WTC11 (cell line): ENCODE measurements around the gene CRYGS.

Source experiments
- GABPB1 ChIP-seq: sonication (generic); formaldehyde crosslinking; IDR thresholded peaks from 2 replicates; pipeline ENCODE4 v1.8.1; 2023; ENCODE audit warnings: mild to moderate bottlenecking, missing genetic modification reagents
- JAZF1 ChIP-seq: fragments of 250-450 bp; sonication (Bioruptor Pico); IDR thresholded peaks from 2 replicates; pipeline ENCODE4 v1.9.0; 2021; ENCODE audit warnings: moderate library complexity, mild to moderate bottlenecking, inconsistent platforms
- TCF7 ChIP-seq: sonication (generic); formaldehyde crosslinking; IDR thresholded peaks from 2 replicates; pipeline ENCODE4 v1.8.0; 2022; ENCODE audit warnings: mild to moderate bottlenecking, low read depth, missing genetic modification reagents, moderate library complexity
- TF ChIP-seq, protein P1 (sequence below): fragments of 200-600 bp; IDR thresholded peaks from 2 replicates; pipeline ENCODE4 v1.8.0; 2022; ENCODE audit warnings: antibody characterized with exemption

DNA sequence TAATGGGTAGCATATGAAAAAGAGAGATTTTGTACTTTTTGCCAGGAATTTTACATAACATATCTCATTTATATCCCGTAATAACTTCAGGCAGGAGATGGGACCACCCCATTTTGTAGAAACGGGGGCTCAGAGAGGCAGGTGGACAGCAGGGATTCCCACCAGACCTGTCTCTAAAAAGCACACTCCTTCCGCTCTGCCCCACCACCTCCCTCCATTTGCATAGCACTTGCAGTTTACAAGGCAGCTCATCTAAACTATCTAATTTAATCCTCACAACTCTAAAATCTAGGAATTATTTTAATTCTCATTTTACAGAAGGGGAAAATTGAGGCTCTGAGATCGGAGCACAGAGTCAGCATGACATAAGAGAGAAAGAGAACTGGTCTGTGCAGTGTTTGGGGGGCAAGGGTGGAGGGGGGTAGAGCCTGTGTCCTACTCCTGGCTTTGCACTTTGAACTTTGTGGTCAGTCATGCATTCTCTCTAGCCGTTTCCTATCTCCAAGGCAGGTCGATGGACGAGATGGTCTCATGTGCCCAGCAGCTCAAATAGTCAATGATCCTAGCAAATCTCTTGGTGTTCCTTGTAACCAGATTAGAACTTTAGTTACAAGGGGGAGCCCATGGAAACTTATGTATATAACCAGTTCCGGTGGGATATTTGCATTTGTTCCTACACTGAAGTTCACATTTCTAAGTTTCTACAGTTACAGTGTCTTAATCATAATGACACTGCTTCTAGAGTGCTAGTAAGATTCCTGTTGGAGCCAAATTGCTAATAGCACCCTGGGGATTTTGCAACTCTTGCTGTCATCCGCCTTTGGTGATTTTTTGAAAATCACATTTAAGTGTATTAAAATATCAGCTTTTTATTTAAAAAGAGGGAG is 18.6 kb downstream of the CRYGS start:
- TF ChIP-seq TCF7 (CRISPR knock-in tag) (no peak), GABPB1 (CRISPR knock-in tag) (no peak), JAZF1 (CRISPR knock-in tag) (no peak)
- TF ChIP-seq, protein P1, sequence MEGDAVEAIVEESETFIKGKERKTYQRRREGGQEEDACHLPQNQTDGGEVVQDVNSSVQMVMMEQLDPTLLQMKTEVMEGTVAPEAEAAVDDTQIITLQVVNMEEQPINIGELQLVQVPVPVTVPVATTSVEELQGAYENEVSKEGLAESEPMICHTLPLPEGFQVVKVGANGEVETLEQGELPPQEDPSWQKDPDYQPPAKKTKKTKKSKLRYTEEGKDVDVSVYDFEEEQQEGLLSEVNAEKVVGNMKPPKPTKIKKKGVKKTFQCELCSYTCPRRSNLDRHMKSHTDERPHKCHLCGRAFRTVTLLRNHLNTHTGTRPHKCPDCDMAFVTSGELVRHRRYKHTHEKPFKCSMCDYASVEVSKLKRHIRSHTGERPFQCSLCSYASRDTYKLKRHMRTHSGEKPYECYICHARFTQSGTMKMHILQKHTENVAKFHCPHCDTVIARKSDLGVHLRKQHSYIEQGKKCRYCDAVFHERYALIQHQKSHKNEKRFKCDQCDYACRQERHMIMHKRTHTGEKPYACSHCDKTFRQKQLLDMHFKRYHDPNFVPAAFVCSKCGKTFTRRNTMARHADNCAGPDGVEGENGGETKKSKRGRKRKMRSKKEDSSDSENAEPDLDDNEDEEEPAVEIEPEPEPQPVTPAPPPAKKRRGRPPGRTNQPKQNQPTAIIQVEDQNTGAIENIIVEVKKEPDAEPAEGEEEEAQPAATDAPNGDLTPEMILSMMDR = no peak
